Prostate gland (tissue), 2 donors: Measurements from ENCODE around the gene PRKAG2. TPM values are rescaled to one million over a fixed set of nuclear protein-coding genes. Genes with fewer than 3 reads are reported as not detected.

ENCODE experiments used
- DNase-seq: peaks from one replicate; pipeline ENCODE4 v3.0.0-alpha.2; 2019; ENCODE audit warnings: low spot score
- H3K27ac ChIP-seq, 2 donors: fragments of 200-600 bp; sonication (generic); 2 replicates each; pipeline ENCODE4 v1.5.1; 2017 to 2019
- H3K27me3 ChIP-seq: fragments of 200-600 bp; sonication (generic); replicated peaks from 2 replicates; pipeline ENCODE4 v1.5.1; 2019; ENCODE audit not compliant: insufficient read depth
- H3K36me3 ChIP-seq, 2 donors: fragments of 200-600 bp; sonication (generic); 1 replicate in 1 of 2; 2 replicates in 1 of 2; pipeline versions ENCODE4 v1.5.1 to v1.8.1; 2017 to 2019
- H3K4me1 ChIP-seq: fragments of 200-600 bp; sonication (generic); replicated peaks from 2 replicates; pipeline ENCODE4 v1.5.1; 2019
- H3K4me3 ChIP-seq, 2 donors: fragments of 200-600 bp; sonication (generic); 2 replicates each; pipeline ENCODE4 v1.5.1; 2017 to 2019
- H3K9me3 ChIP-seq: fragments of 200-600 bp; sonication (generic); 2 replicates; pipeline ENCODE4 v1.5.1; 2017
- POLR2A ChIP-seq: fragments of 450-650 bp; IDR thresholded peaks from one replicate; pipeline ENCODE4 v1.6.1; 2016; ENCODE audit warnings: antibody characterized with exemption, mild to moderate bottlenecking
- POLR2AphosphoS5 ChIP-seq: sonication (generic); formaldehyde crosslinking; IDR thresholded peaks from one replicate; pipeline ENCODE4 v1.6.1; 2017; ENCODE audit warnings: antibody characterized with exemption
- WGBS: methylation state at CpG from one replicate; pipeline ENCODE4 v1.1.5; 2018; 5-methylcytosine and 5-hydroxymethylcytosine counted together
- intact Hi-C: fragments of 100-400 bp; cut with DNase I; formaldehyde crosslinking; loops from one replicate; pipeline ENCODE4 v1.14.2; 2022
- total RNA-seq, 2 donors: library from RNA; depleted of rRNA; stranded (reverse); fragments of >200 nt; gene quantifications; one replicate each; pipeline ENCODE4 v1.1.0, GENCODE V29; 2016
- TF ChIP-seq, protein P1 (sequence below), 4 experiments: fragments of 200-600 bp in 2 of 4; fragments of 450-650 bp in 2 of 4; sonication (generic) in 2 of 4; IDR thresholded peaks; 1 replicate in 3 of 4; 2 replicates in 1 of 4; pipeline ENCODE4 v1.5.1; 2016 to 2019; ENCODE audit warnings: antibody characterized with exemption in 4 of 4, mild to moderate bottlenecking in 2 of 4, moderate library complexity in 2 of 4

The PRKAG2 gene
- total RNA-seq, 2 donors from 2014 or later: 31.6 to 38.1 TPM

DNA sequence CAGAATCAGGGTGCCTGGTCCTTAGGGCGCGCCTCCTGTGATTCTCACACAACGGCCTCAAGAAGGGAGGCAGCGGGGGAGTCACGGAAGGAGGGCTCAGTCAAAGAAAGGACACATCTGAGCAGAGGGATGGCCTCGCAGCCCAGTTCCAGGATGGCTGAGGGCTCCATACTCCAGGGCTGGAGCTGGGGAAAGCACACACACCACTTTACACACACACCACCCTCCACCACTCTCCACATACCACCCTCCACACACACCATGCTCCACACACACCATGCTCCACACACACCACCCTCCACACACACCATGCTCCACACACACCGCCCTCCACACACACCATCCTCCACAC lies 22.2 kb downstream of the PRKAG2 start:
- Histone ChIP-seq H3K36me3 (no peaks in the 10 kb centered on the region), H3K27ac (no peak overlapping the region), H3K4me3 (no peak overlapping the region), H3K4me1 (peaks cover 3% of the 10 kb centered on the region), H3K9me3 (no peaks in the 10 kb centered on the region), H3K27me3 (no peaks in the 10 kb centered on the region)
- TF ChIP-seq, protein P1, sequence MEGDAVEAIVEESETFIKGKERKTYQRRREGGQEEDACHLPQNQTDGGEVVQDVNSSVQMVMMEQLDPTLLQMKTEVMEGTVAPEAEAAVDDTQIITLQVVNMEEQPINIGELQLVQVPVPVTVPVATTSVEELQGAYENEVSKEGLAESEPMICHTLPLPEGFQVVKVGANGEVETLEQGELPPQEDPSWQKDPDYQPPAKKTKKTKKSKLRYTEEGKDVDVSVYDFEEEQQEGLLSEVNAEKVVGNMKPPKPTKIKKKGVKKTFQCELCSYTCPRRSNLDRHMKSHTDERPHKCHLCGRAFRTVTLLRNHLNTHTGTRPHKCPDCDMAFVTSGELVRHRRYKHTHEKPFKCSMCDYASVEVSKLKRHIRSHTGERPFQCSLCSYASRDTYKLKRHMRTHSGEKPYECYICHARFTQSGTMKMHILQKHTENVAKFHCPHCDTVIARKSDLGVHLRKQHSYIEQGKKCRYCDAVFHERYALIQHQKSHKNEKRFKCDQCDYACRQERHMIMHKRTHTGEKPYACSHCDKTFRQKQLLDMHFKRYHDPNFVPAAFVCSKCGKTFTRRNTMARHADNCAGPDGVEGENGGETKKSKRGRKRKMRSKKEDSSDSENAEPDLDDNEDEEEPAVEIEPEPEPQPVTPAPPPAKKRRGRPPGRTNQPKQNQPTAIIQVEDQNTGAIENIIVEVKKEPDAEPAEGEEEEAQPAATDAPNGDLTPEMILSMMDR (IDR thresholded peaks at IDR 0.05): no peak
- no peak for TF ChIP-seq POLR2A
- no peak for TF ChIP-seq POLR2AphosphoS5
- intact Hi-C loops: no loop called here
- DNase-seq: no peak
- WGBS: 84% methylated on average over 7 of the region's 7 CpGs

DNA sequence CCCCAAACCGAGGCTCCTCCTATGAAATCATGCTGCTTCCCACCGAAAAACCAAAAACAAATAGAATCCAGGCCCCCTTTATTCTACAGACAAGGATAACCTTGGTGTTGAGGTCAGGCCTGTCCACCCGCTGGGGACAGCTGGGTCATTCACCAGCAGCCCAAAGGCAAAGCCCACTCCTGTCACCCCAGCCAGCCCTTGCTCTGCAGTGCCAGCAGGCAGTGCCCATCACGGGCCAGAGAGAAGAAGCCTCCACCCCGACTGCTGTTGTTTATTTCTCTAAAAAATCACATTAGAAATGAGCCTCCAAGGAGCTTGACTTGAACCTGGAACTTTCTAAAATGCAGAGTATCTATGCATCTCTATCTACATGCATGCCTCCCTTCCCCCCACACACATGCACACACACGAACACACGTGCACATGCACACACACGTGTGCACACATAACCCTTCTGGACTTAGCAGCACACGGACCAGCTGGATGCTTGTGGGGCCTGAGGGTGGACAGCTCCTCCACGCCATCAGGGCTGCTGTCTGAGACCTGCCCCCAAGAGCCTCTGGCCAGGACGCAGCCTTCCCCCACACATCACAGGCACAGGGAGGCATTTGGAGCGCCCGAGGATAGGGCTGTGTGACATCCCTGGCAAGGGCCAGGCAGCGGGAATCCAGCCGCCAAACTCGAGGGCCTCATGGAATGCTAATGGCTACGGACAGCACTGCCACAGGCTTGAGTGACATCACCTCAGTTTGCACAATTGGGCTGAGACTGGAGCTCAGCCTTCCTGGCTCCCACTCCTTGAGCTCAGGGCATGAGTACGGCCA lies 22.8 kb downstream of the PRKAG2 start:
- WGBS: 83% methylated on average over 18 of the region's 18 CpGs
- no peak for DNase-seq
- Histone ChIP-seq H3K4me3 (no peak overlapping the region), H3K27ac (no peak overlapping the region), H3K36me3 (no peaks in the 10 kb centered on the region), H3K9me3 (no peaks in the 10 kb centered on the region), H3K27me3 (no peaks in the 10 kb centered on the region), H3K4me1 (peaks cover 3% of the 10 kb centered on the region)
- intact Hi-C loops: no loop called here
- TF ChIP-seq, protein P1 (IDR thresholded peaks at IDR 0.05): no peak
- TF ChIP-seq POLR2A (no peak), POLR2AphosphoS5 (no peak)

DNA sequence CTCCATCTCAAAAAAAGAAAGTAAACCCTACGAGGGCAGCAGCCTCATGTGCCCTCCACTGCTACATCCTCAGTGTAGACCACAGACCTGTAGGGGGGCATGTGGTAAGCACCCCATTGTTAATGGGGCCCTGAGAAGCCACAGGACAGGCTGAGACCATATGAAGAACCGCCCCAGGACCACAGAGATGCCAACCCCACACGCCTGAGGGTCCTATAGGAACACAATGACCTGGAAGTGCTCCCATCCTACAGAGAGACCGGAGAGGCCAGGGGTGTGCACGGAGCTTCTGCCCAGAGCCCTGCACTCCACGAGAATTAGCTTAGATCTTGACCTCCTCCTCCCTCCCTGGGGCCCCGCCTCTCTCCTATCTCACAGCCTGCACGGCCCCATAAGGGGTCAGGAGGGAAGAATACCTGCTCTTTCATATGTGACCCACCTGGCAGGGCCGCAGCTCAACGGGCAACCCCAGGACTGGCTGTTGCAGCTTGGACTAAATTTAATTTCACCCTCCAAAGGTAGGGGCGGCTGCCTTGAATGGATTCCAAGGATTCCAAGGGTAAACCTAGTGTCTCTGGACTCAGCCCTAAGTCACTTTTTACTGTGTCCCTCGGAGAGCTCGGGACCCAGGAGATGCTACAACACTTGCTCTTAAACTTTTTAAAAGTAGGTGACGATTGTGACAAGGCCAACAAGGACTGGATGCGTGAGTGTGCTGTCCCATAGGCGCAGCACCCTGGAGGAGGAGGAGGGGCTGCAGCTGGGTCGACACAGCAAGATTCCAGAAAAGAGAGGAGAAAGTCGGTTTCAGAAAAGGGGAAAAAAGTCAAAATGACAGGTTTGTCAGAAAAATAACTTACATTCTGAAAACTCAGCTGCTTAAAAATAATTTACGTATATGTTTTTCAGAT lies 24.2 kb downstream of the PRKAG2 start:
- Histone ChIP-seq H3K36me3 (no peaks in the 10 kb centered on the region), H3K4me1 (peaks cover 3% of the 10 kb centered on the region), H3K27ac (peak overlapping the region; percentile 73 to 75), H3K27me3 (no peaks in the 10 kb centered on the region), H3K9me3 (no peaks in the 10 kb centered on the region), H3K4me3 (no peak overlapping the region)
- intact Hi-C loops: no loop called here
- no peak for DNase-seq
- TF ChIP-seq, protein P1 (IDR thresholded peaks at IDR 0.05): no peak
- TF ChIP-seq POLR2AphosphoS5 (no peak), POLR2A (no peak)
- 87% methylated on average over 19 of the region's 19 CpGs for WGBS

DNA sequence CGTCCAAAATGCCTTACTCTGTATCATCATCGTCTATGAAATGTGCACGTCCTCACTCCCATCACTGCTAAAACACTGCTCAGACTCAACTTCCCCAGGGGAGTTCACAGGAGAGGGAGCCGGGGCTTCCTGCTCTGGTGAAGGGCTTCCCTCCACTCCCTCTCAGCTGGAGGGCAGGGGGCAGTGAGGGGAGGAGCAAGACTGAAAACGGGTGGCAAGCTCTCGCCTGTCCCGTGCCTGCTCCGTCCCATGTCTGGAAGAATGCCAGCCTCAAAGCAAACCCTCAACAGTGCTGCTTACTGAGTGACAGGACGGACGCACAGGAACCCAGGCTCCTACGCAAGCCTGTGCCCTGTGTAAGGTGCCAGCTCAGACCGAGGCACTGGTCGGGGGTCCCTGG lies 25.1 kb downstream of the PRKAG2 start:
- Histone ChIP-seq H3K36me3 (no peaks in the 10 kb centered on the region), H3K27ac (peak overlapping the region; percentile 73 to 75), H3K9me3 (no peaks in the 10 kb centered on the region), H3K4me3 (no peak overlapping the region), H3K27me3 (no peaks in the 10 kb centered on the region), H3K4me1 (peaks cover 3% of the 10 kb centered on the region)
- WGBS: 23% methylated on average over 13 of the region's 13 CpGs
- intact Hi-C loops: no loop called here
- TF ChIP-seq POLR2AphosphoS5 (no peak), POLR2A (no peak)
- TF ChIP-seq, protein P1 (IDR thresholded peaks at IDR 0.05): no peak
- peak; percentile 46 for DNase-seq
